Measurements from ENCODE around the gene NAP1L1.

The NAP1L1 gene

GRCh38 chr12:76072568-76072967, 11.9 kb downstream of the NAP1L1 start:
- peaks cover 88% of the 10 kb centered on the region for H3K4me1 Mint-ChIP-seq (ENCODE audit: low read depth)
- peak overlapping the region; percentile 39 for H3K4me3 Mint-ChIP-seq
- peaks cover 34% of the 10 kb centered on the region for H3K36me3 Mint-ChIP-seq
- H3K9me3 Mint-ChIP-seq (ENCODE audit: low read depth): no peaks in the 10 kb centered on the region
- H3K27me3 Mint-ChIP-seq: no peaks in the 10 kb centered on the region
- H3K27ac Mint-ChIP-seq: peak overlapping the region; percentile 46

- H3K27me3 Mint-ChIP-seq: no peaks in the 10 kb centered on the region
- H3K27ac Mint-ChIP-seq: peak overlapping the region; percentile 50
- H3K4me1 Mint-ChIP-seq (ENCODE audit: low read depth): peaks cover 73% of the 10 kb centered on the region
- H3K9me3 Mint-ChIP-seq (ENCODE audit: low read depth): peaks cover 11% of the 10 kb centered on the region
- peaks cover 57% of the 10 kb centered on the region for H3K36me3 Mint-ChIP-seq
- no peak overlapping the region for H3K4me3 Mint-ChIP-seq
These were observed 15.1 kb downstream of the NAP1L1 start for GRCh38 chr12:76069339-76069738.

- Mint-ChIP-seq H3K27me3 (no peaks in the 10 kb centered on the region), H3K4me1 (ENCODE audit: low read depth) (peaks cover 57% of the 10 kb centered on the region), H3K27ac (no peak overlapping the region), H3K4me3 (no peak overlapping the region), H3K36me3 (peaks cover 57% of the 10 kb centered on the region), H3K9me3 (ENCODE audit: low read depth) (peaks cover 11% of the 10 kb centered on the region)
These were observed 18.6 kb downstream of the NAP1L1 start for GRCh38 chr12:76065917-76066316.

GRCh38 chr12:76064904-76065303, 19.6 kb downstream of the NAP1L1 start:
- Mint-ChIP-seq H3K36me3 (peaks cover 55% of the 10 kb centered on the region), H3K27ac (no peak overlapping the region), H3K4me3 (no peak overlapping the region), H3K4me1 (ENCODE audit: low read depth) (peaks cover 51% of the 10 kb centered on the region), H3K27me3 (no peaks in the 10 kb centered on the region), H3K9me3 (ENCODE audit: low read depth) (peaks cover 11% of the 10 kb centered on the region)

GRCh38 chr12:76060111-76060510, 24.4 kb downstream of the NAP1L1 start:
- Mint-ChIP-seq H3K27me3 (no peaks in the 10 kb centered on the region), H3K4me3 (no peak overlapping the region), H3K27ac (peak overlapping the region; percentile 4), H3K4me1 (ENCODE audit: low read depth) (peaks cover 22% of the 10 kb centered on the region), H3K36me3 (peaks cover 34% of the 10 kb centered on the region), H3K9me3 (ENCODE audit: low read depth) (peaks cover 4% of the 10 kb centered on the region)

- Mint-ChIP-seq H3K9me3 (ENCODE audit: low read depth) (no peaks in the 10 kb centered on the region), H3K36me3 (peaks cover 24% of the 10 kb centered on the region), H3K4me3 (no peak overlapping the region), H3K4me1 (ENCODE audit: low read depth) (peaks cover 11% of the 10 kb centered on the region), H3K27ac (peak overlapping the region; percentile 61), H3K27me3 (no peaks in the 10 kb centered on the region)
These were observed 27.2 kb downstream of the NAP1L1 start for GRCh38 chr12:76057326-76057725.

- H3K27ac Mint-ChIP-seq: no peak overlapping the region
- peaks cover 8% of the 10 kb centered on the region for H3K4me1 Mint-ChIP-seq (ENCODE audit: low read depth)
- H3K9me3 Mint-ChIP-seq (ENCODE audit: low read depth): no peaks in the 10 kb centered on the region
- H3K4me3 Mint-ChIP-seq: no peak overlapping the region
- no peaks in the 10 kb centered on the region for H3K27me3 Mint-ChIP-seq
- H3K36me3 Mint-ChIP-seq: peaks cover 26% of the 10 kb centered on the region
These were observed 29.1 kb downstream of the NAP1L1 start for GRCh38 chr12:76055393-76055792.

GRCh38 chr12:76049575-76050251, 34.8 kb downstream of the NAP1L1 start:
- Mint-ChIP-seq H3K4me3 (no peak overlapping the region), H3K9me3 (ENCODE audit: low read depth) (no peaks in the 10 kb centered on the region), H3K36me3 (peaks cover 21% of the 10 kb centered on the region), H3K27ac (no peak overlapping the region), H3K4me1 (ENCODE audit: low read depth) (peaks cover 5% of the 10 kb centered on the region), H3K27me3 (no peaks in the 10 kb centered on the region)

GRCh38 chr12:76047742-76048141, 36.7 kb downstream of the NAP1L1 start:
- Mint-ChIP-seq H3K4me3 (no peak overlapping the region), H3K27ac (no peak overlapping the region), H3K27me3 (no peaks in the 10 kb centered on the region), H3K9me3 (ENCODE audit: low read depth) (no peaks in the 10 kb centered on the region), H3K4me1 (ENCODE audit: low read depth) (peaks cover 3% of the 10 kb centered on the region), H3K36me3 (peaks cover 17% of the 10 kb centered on the region)

- Mint-ChIP-seq H3K4me3 (no peak overlapping the region), H3K36me3 (peaks cover 12% of the 10 kb centered on the region)
These were observed 37.4 kb downstream of the NAP1L1 start for GRCh38 chr12:76047060-76047459.

GRCh38 chr12:76043377-76043776, 41.1 kb downstream of the NAP1L1 start:
- H3K9me3 Mint-ChIP-seq (ENCODE audit: low read depth): no peaks in the 10 kb centered on the region
- peaks cover 1% of the 10 kb centered on the region for H3K4me1 Mint-ChIP-seq (ENCODE audit: low read depth)
- H3K27me3 Mint-ChIP-seq: no peaks in the 10 kb centered on the region
- peaks cover 4% of the 10 kb centered on the region for H3K36me3 Mint-ChIP-seq
- no peak overlapping the region for H3K27ac Mint-ChIP-seq
- no peak overlapping the region for H3K4me3 Mint-ChIP-seq

More at GRCh38 chr12:76047060-76047459, 37.4 kb downstream of the NAP1L1 start:
- Mint-ChIP-seq H3K4me1 (ENCODE audit: low read depth) (peaks cover 3% of the 10 kb centered on the region), H3K9me3 (ENCODE audit: low read depth) (no peaks in the 10 kb centered on the region), H3K27ac (no peak overlapping the region), H3K27me3 (no peaks in the 10 kb centered on the region)

- H3K27me3 Mint-ChIP-seq: no peaks in the 10 kb centered on the region
- peaks cover 8% of the 10 kb centered on the region for H3K4me1 Mint-ChIP-seq (ENCODE audit: low read depth)
- no peak overlapping the region for H3K4me3 Mint-ChIP-seq
- H3K27ac Mint-ChIP-seq: no peak overlapping the region
- peaks cover 4% of the 10 kb centered on the region for H3K36me3 Mint-ChIP-seq
- H3K9me3 Mint-ChIP-seq (ENCODE audit: low read depth): no peaks in the 10 kb centered on the region
These were observed 42.3 kb downstream of the NAP1L1 start for GRCh38 chr12:76042147-76042546.

- Mint-ChIP-seq H3K36me3 (peaks cover 2% of the 10 kb centered on the region), H3K9me3 (ENCODE audit: low read depth) (no peaks in the 10 kb centered on the region), H3K27me3 (no peaks in the 10 kb centered on the region), H3K27ac (no peak overlapping the region), H3K4me1 (ENCODE audit: low read depth) (peaks cover 11% of the 10 kb centered on the region), H3K4me3 (no peak overlapping the region)
These were observed 43.1 kb downstream of the NAP1L1 start for GRCh38 chr12:76041406-76041805.

GRCh38 chr12:76040461-76040860, 44.0 kb downstream of the NAP1L1 start:
- peaks cover 2% of the 10 kb centered on the region for H3K36me3 Mint-ChIP-seq
- H3K4me3 Mint-ChIP-seq: no peak overlapping the region
- H3K27ac Mint-ChIP-seq: peak overlapping the region; percentile 70
- H3K4me1 Mint-ChIP-seq (ENCODE audit: low read depth): peaks cover 18% of the 10 kb centered on the region
- H3K27me3 Mint-ChIP-seq: no peaks in the 10 kb centered on the region
- H3K9me3 Mint-ChIP-seq (ENCODE audit: low read depth): no peaks in the 10 kb centered on the region

- H3K27me3 Mint-ChIP-seq: no peaks in the 10 kb centered on the region
- no peaks in the 10 kb centered on the region for H3K36me3 Mint-ChIP-seq
- H3K4me1 Mint-ChIP-seq (ENCODE audit: low read depth): peaks cover 35% of the 10 kb centered on the region
- no peak overlapping the region for H3K27ac Mint-ChIP-seq
- H3K4me3 Mint-ChIP-seq: no peak overlapping the region
- H3K9me3 Mint-ChIP-seq (ENCODE audit: low read depth): no peaks in the 10 kb centered on the region
These were observed 46.3 kb downstream of the NAP1L1 start for GRCh38 chr12:76038176-76038575.

All from activated naive CD8-positive, alpha-beta T cell (primary cell).